GM19025 (cell line): ENCODE results near the gene FSD1L.

Experiments
- ATAC-seq: cut with Tn5 transposase; IDR thresholded peaks from one replicate; pipeline ENCODE4 v1.9.1; 2021; ENCODE audit warnings: mild to moderate bottlenecking, low read depth, moderate library complexity; ENCODE audit not compliant: unreplicated experiment

Gene FSD1L

DNA sequence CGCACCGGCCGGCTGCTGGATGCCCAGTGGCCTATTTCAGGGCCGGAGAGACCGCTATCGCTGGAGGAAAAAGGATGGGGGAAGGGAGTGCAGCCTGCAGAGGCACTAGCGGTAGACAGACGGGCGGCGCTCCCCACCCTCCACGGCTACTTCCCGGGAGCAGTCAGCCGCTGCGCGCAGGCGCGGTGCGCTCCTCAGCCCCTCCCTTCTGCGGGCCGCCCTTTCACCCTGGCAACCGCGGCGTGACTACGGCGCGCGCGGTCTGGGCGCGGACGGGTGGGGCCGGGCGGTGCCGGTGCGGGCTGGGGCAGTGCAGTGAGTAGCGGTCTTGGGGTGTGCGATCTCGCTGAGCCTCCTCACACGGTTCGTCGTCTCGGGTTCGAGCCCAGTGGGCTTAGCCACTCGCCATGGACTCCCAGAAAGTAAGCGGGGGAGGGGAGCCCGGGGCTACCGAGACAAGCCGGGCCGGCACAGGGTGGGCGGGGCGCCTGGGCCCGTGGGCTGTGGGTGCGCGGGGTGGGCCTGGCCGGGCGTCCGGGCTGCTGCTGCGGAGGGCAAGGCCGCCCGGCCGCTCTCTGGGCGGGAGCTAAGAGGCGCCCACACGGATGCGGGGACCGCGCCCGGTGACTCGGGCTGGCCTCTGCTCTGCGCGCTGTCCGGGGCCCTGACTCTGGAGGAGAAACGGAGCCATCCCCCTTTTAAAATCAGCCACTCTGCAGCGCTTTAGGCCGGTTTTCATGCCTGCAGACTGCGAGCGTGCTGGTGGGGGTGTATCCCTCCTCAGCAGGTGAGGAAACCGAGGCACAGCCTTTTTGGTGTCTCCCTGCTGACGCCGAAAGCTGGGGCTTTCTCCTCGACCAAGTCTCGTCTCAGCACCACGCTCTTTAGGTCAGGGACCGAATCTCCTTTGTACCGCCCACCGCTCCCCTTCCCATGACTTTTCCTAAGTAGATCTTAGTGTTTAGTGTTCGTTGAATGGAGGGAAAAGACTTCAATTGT, at the start of gene FSD1L:
FSD1L (plus strand) TSS at position 221 of the 999 bp plus-strand sequence; CDS start at position 408, 187 bp downstream.
- ATAC-seq: peak; percentile 95

DNA sequence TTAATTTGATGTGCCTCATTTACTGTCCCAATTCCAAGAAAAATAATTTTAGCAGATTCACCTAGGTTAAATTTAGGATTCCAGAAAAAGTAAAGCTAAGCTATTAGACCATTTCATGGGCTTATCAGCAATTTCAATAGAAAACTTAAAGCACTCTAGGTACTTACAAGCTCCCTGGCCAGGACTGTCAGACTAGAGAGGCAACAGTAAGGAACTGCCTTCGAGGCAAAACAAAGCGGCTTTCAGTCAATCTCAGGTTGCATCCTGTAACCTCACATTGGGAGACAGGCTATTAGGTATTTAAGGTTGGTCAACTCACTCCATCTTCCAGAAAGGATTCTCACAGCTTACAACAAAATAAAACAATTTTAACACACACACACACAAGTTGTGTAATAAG, 48.7 kb upstream of the FSD1L start:
- no peak for ATAC-seq

DNA sequence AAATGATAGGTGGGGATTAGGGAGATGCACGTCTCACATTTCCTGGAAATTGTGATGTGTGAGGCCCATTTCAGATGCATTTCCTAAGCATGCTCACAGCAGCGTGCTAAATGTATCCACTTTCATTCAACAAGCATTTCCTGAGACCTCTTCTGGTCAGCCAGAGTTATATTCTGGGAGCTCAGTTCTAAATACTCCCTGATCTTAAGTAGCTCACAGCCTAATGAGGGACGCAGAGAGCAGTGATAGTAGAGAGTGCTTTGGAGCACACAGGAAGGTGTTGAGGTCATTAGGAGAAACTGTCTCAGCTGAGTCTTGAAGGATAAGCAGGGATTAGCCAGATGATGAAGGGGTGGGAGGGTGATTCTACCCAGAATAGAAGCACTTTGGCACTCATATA, 46.2 kb upstream of the FSD1L start:
- no peak for ATAC-seq

DNA sequence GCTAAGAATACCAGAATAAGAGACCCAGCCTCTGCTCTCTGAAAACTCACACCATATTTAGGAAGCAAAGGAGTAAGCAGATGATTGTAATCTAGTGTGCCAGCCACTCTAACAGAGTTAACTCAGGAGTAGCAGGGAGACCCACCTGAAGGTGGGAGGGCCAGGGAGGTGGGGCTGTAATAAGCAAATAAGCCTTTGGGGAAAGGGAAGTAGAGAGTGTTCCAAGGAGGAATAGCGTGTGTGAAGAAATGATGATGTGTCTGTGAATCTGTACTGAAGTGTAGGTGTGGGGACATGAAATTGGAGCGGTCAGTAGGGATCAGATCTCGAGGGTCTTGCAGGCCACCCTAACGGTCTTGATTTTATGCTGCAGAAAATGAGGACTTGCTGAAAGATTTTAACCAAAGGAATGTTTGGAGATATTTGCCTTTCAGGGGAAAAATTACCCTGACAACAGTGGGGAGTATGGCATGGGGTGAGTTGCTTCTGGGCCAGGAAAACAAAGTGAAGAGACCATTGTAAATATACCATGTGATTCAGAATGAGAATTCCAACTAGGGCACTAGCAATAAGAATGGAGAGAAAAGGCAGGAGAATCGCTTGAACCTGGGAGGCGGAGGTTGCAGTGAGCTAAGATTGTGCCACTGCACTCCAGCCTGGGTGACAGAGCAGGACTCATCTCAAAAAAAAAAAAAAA, 44.1 kb upstream of the FSD1L start:
- ATAC-seq: no peak

DNA sequence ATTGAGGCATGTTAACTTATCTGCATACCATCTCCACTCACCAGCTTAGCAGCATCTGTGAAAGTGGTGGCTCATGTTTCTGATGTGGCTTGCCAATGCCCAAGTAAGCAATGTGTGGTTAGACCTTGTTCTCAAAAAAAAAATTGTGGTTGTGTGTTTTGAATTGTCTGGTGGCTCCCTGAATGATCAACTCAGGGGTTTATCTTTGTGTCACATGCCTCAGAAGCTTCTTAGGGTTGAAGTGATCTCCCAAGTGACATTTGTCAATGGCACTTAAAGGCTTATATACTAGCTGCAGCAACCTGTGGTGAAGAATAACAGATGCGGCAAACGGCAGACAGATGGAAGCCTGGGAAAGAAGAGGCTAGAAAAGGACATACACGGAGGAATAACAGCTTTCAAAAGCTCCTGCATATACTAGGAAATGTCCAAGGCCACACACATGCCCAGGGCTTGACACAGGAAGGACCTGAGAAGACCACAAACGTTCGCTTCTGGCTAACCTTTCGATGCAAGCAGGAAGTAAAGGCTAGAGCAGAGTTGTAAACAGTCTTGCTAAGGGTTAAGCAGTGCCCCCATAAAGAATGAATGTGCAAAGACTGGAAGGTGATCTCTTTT, 42.2 kb upstream of the FSD1L start:
- peak; percentile 95 for ATAC-seq

DNA sequence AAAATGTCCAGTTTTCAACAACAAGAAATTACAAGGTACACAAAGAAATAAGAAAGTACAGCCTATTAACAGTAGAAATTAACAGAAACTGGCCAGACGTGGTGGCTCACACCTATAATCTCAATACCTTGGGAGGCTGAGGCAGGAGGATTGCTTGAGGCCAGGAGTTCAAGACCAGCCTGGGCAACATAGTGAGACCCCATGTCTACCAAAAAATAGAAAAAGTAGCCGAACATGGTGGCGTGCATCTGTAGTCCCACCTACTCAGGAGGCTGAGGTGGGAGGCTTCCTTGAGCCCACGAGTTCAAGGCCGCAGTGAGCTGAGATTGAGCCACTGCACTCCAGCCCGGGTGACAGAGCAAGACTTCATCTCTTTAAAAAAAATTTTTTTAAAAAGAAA, 41.5 kb upstream of the FSD1L start:
- no peak for ATAC-seq

DNA sequence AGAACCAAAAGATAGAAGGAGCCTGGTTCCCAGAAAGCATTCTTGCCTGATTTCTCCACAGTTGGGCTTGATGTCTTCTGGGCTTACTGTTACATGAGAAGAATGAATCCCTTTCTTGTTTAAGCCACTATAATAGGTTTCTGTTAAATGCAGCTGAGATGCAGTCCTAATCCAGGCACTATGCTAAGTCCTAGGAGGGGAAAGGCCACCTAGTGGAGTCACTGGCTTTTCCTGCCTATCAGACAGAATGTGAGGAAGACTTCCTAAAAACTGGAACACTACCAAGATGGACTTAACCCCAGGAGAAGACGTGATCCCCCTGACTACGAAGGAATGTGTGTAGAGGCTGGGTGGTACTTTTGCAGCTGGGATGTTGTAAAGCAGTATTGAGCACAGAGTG, 34.3 kb upstream of the FSD1L start:
- ATAC-seq: no peak

DNA sequence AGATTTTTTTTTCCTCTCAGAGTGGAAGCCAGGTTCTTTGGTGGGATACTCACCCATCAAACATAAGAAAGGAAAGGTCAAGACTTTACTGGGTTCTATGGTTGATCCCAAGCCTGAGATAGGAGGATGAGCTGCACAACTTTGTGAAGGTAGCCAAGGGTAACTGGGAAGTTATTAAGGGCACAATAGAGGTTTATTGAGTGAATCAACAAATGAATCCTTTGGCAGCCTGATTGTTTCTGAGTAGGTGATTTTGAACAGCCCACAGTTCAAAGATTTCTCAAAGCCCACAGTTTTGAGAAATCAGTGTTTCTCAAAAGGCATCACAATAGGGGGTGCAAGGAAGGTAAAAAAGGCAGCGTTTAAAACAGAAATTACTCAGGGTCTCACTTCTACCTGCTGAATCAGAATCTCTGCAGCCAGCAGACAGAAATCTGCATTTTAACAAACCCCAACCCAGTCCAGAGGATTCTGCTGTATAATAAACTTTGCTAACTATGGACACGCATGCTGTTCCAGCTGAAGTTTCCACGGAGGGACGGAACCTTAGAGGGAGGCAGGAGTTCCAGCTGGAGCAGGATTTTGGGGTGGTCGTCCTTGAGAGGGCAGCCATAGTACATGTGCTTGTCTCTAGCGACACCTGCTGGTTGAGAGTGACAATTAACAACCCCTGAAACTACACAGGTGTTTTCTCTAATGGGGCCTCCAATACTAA, 32.7 kb upstream of the FSD1L start:
- no peak for ATAC-seq

DNA sequence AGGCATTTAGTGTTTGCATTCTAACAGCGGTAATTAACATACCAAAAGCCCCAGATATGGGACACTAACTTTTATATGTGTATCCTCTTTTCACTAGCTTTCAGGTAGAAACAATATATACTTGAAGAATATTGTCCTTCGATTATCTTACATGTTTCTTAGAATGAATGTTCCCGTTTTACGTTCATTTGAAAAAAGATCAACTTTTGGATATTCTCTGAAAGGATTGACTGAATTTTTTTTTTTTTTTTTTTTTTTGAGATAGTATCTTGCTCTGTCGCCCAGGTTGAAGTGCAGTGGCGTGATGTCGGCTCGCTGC, 32.2 kb upstream of the FSD1L start:
- ATAC-seq: no peak

DNA sequence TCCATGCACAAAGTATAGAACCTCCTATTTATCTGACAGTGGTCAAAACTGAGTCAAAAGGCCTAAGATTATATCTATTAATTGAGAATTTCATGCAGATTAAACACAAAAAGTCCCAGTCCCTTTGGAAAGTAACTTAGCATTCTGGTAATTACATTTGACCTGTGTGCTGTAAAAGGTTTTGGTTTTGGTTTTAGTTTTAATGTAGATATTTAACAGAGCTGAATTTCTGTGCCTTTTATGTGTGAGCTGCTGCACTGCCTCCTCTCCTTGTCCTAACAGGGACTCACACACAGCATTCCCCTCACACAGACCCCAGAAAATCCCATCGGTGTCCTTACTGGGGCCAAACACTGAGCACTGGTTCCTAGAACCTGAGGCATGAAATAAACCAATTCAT, 31.0 kb upstream of the FSD1L start:
- peak; percentile 74 for ATAC-seq

DNA sequence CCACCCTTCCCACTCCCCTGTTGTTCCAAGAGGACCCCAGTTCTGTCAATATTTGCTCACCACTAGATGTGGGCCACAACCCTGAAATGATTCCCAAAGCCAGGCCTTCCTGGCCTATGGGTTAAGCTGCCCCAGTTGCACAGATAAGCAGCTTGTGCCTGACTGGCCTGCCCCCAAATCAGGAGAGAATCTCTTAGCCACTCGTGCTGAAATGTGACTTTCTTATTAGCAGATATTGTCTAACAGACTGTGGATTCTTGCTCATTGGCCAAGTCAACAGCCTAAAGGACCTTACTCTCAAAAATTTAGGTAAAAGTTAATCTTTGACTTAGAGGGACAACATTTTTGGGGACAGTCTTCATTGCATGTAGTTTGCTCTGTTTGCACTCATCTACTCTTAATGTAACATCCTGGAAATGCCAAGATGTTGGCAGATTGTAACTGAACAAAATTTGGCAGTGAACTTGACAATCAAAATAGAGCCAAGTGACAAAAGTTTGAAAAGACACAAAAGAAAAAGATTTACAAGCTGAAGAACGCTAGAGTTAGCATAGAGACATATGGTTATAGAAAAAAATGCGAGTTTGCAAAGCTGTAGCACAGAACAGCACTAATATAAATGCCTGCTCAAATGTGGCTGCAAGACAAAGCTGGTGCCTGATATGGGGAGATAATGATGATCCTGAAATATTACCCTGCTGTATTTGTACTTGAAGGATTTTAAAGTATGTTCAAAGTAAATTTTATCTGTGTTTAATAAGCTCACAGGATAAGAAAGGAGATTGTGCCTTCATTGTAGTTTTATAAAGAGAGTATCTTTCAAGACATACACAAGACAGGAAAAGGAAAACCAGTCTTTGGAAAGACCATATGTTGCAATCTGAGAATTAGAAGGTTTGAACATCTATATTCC, 29.0 kb upstream of the FSD1L start:
- no peak for ATAC-seq

DNA sequence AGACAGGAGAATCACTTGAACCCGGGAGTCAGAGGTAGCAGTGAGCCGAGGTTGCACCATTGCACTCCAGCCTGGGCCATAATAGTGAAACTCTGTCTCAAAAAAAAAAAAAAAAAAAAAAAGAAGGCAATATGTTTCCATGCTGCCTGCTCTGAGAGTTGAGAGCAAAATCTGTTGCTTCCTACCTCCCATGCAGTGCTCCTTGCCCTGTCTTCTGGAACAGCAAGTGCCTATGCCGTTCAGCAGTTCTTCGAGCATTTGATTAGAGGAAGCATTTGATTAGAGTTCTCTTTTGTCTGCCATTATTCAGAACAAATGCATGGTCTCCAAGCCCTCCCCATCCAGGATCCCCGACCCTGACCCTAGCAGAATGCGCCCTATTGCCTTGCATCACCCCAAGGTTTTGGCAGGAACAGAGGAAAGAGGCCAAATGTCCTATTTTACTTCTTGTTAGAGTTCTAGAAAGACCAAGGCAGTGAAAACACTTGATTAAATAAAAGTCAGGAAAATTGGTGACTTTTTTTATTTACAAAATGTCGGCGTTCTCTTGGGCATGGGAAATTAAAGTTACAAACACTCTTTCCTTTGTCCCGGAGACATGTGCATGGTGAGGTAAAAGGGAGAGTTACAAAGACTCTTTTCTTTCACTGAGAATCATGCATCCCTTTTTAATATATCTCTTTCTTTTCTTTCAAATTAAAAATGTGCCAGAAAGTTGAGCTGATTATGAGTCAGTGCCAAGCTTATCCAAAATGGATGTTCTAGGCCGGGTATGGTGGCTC, 27.8 kb upstream of the FSD1L start:
- ATAC-seq: no peak

DNA sequence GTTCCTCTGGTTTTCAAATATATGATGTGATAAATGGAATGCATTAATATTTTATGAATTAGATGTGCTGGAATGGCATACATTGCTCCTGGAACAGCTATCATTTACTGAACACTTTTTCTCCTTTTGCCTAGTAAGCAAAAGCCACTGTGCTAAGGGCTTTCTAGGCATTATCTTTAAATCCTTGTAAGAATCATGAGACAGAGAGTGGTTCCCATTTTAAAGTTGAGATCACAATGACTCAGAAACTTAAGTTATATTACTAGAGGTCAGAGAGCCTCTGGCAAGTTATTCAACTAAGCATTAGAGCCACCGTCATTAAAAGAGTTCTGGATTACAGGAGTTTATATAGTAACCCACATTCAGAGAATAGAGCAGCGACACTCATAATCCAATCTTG, 26.7 kb upstream of the FSD1L start:
- no peak for ATAC-seq

DNA sequence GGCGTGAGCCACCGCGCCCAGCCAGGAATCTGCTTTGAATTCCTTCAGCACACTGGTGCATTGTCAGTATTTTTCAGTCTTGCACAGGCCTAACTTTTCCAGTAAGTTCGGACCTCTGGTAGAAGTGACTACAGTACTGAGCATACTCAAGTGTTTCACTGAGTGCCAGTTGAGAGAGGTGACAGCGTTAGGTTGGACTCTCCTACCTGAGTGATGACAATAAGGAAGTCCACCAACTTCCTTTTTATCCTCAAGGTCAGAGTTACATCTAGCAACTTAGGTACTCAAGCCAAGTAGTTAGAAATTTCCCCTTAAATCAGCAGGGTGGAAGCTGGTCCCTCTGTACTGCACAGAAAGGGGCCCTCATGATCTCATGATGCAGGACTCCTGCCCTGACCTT, 26.0 kb upstream of the FSD1L start:
- ATAC-seq: no peak

DNA sequence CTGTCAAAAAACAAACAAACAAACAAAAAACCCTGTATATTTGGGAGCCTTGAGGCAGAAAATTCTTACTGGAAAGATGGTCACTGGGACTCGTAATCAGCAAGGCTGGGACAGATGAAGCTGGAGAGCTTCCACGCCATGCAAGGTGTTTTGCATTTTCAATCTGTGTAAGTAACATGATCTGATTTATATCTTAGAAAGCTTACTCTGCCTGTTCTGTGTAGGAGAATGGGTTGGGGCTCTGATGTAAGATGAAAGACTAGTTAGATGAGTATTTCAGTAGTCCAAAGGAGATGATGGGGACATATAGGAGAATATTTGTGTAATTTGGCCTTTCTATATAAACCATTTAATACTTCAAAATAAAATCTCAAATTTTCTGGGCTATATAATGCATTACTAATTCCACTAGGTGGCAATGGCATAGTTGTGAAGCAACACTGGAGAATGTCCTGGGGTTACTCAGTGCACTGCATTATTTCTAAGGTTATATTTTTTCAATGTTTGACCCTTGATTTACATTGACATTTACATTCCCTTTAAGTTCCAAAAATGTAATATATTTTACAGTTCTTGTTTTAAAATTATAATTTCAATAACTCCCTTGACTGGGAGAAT, 21.9 kb upstream of the FSD1L start:
- no peak for ATAC-seq

DNA sequence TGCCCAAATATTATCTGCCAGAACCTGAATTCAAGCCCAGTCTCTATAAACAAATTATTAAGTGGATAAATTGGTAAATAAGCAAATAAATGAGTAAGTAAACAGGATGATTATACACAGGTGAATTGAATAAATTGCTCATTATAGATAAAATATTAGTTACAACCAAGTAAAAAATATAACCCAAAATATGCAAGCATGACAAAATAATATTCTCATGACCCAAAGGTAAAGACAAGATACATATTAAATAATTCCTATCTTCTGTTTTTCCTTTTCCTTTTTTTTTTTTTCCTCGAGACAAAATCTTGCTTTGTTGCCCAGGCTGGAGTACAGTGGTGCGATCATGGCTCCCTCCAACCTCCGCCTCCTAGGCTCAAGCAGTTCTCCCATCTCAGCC, 21.2 kb upstream of the FSD1L start:
- ATAC-seq: no peak

DNA sequence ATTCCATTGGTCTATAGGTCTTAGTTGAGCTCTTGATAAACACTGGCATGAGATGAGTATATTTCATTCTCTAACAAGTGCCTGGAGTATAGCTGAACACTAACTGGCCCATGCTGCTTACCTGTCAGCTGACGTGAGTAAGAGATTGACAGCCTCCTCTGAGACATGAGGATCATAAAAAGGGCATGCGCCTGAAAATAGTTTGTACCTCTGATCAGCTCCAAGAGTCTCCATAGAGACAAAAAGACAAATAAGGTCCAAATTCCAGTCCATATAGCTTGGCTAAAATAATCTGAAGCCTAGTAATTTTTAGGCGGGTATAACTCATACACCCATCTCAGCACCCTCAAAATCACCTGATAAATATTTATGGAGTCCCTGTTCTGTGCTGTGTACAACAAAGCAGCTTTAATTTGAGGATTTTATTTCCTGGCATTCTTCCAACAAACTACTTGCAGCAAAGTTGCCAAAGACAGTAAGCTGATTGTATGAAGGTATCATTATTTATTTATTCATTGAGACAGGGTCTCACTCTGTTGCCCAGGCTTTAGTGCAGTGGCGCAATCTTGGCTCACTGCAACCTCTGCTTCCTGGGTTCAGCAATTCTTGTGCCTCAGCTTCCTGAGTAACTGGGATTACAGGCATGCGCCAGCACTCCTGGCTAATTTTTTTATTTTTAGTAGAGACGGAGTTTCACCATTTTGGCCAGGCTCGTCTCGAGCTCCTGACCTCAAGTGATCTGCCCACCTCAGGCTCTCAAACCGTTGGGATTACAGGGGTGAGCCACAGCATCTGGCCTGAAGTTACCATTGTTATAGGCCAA, 16.2 kb upstream of the FSD1L start:
- no peak for ATAC-seq
